ENCODE measurements around the gene MT1E. TPM values are rescaled to one million over a fixed set of nuclear protein-coding genes. Genes with fewer than 3 reads are reported as not detected.
A peak's percentile ranks its signal among the peaks of the same experiment; 100 is the strongest.

The MT1E gene
- total RNA-seq, 1 experiment from 2014 or later = 25.9 TPM

- Histone ChIP-seq H4K5ac (ENCODE audit: insufficient read length, low read depth, low read length) (no peak overlapping the region), H4K8ac (replicated peaks; ENCODE audit: insufficient read length, low read depth, low read length) (no peak overlapping the region), H2BK15ac (ENCODE audit: low read depth, low read length) (no peak overlapping the region), H2BK20ac (ENCODE audit: low read depth, low read length, poor library complexity, severe bottlenecking) (no peak overlapping the region), H4K91ac (ENCODE audit: insufficient read length, low read depth, low read length) (no peak overlapping the region), H3K9ac (ENCODE audit: extremely low read depth, insufficient read length, low read length) (no peak overlapping the region), H4K20me1 (ENCODE audit: control insufficient read depth, insufficient read depth, insufficient read length) (no peaks in the 10 kb centered on the region), H3K23ac (ENCODE audit: insufficient read length, low read depth, low read length) (no peak overlapping the region), H2AFZ (ENCODE audit: low read length) (no peak overlapping the region), H3K18ac (ENCODE audit: insufficient read length, low read depth, low read length) (no peak overlapping the region), H3K27ac (ENCODE audit: insufficient read length, low read depth, low read length) (no peak overlapping the region), H2AK5ac (ENCODE audit: insufficient read length, low read length) (no peak overlapping the region), H3K4me2 (ENCODE audit: insufficient read depth, insufficient read length, low read length) (no peak overlapping the region), H3K79me1 (ENCODE audit: insufficient read depth, low read depth, low read length, poor library complexity, severe bottlenecking) (no peaks in the 10 kb centered on the region), H3K4ac (ENCODE audit: low read depth, low read length) (no peak overlapping the region), H3K9me3 (ENCODE audit: control insufficient read depth, low read depth, low read length) (no peaks in the 10 kb centered on the region), H3K23me2 (ENCODE audit: insufficient read length, low read depth, low read length, poor library complexity, severe bottlenecking) (no peaks in the 10 kb centered on the region), H2BK12ac (ENCODE audit: insufficient read length, low read depth, low read length) (no peak overlapping the region), H3K56ac (ENCODE audit: insufficient read length, low read depth, low read length) (no peak overlapping the region), H3K27me3 (ENCODE audit: insufficient read depth, low read length) (no peaks in the 10 kb centered on the region), H2BK5ac (ENCODE audit: insufficient read length, low read length) (no peak overlapping the region), H3K14ac (ENCODE audit: insufficient read depth, low read length) (no peak overlapping the region), H3T11ph (ENCODE audit: low read length) (no peak overlapping the region), H3K79me2 (ENCODE audit: insufficient read depth, low read length) (no peaks in the 10 kb centered on the region), H2BK120ac (ENCODE audit: low read depth, low read length, poor library complexity, severe bottlenecking) (no peak overlapping the region), H3K4me1 (ENCODE audit: insufficient read depth, low read length) (no peaks in the 10 kb centered on the region)
- H3K9me3 Mint-ChIP-seq = peaks cover 4 to 5% of the 10 kb centered on the region in 2 experiments; a peak in 3 of 5 replicates
- TF ChIP-seq, protein P1, sequence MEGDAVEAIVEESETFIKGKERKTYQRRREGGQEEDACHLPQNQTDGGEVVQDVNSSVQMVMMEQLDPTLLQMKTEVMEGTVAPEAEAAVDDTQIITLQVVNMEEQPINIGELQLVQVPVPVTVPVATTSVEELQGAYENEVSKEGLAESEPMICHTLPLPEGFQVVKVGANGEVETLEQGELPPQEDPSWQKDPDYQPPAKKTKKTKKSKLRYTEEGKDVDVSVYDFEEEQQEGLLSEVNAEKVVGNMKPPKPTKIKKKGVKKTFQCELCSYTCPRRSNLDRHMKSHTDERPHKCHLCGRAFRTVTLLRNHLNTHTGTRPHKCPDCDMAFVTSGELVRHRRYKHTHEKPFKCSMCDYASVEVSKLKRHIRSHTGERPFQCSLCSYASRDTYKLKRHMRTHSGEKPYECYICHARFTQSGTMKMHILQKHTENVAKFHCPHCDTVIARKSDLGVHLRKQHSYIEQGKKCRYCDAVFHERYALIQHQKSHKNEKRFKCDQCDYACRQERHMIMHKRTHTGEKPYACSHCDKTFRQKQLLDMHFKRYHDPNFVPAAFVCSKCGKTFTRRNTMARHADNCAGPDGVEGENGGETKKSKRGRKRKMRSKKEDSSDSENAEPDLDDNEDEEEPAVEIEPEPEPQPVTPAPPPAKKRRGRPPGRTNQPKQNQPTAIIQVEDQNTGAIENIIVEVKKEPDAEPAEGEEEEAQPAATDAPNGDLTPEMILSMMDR (conservative IDR thresholded peaks at IDR 0.05) = peak; percentile 96
- H3K4me1 Mint-ChIP-seq = no peaks in the 10 kb centered on the region
- H3K27me3 Mint-ChIP-seq (ENCODE audit: low read depth) = peaks cover 15% of the 10 kb centered on the region
- no peak overlapping the region for H3K4me3 Mint-ChIP-seq
- no peak overlapping the region for H3K27ac Mint-ChIP-seq
- DNase-seq = peak; percentile 92
- WGBS (ENCODE audit: extremely low coverage, insufficient read length, low lambda C conversion rate) = no CpG with 5 or more reads among the region's 8 CpGs
- H3K36me3 Mint-ChIP-seq (ENCODE audit: insufficient read depth in 1 of 3, low read depth in 3 of 3) = no peaks in the 10 kb centered on the region
Observed at GRCh38 chr16:56576585-56577299, 48.8 kb upstream of the MT1E start.

All from H9 (cell line).